ENCODE data around the gene HOXA9.

Gene HOXA9

GRCh38 chr7:27164367-27165088, 809 bp downstream of the HOXA9 start:
- TF ChIP-seq, protein P1, sequence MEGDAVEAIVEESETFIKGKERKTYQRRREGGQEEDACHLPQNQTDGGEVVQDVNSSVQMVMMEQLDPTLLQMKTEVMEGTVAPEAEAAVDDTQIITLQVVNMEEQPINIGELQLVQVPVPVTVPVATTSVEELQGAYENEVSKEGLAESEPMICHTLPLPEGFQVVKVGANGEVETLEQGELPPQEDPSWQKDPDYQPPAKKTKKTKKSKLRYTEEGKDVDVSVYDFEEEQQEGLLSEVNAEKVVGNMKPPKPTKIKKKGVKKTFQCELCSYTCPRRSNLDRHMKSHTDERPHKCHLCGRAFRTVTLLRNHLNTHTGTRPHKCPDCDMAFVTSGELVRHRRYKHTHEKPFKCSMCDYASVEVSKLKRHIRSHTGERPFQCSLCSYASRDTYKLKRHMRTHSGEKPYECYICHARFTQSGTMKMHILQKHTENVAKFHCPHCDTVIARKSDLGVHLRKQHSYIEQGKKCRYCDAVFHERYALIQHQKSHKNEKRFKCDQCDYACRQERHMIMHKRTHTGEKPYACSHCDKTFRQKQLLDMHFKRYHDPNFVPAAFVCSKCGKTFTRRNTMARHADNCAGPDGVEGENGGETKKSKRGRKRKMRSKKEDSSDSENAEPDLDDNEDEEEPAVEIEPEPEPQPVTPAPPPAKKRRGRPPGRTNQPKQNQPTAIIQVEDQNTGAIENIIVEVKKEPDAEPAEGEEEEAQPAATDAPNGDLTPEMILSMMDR (IDR thresholded peaks at IDR 0.05): no peak

DNA sequence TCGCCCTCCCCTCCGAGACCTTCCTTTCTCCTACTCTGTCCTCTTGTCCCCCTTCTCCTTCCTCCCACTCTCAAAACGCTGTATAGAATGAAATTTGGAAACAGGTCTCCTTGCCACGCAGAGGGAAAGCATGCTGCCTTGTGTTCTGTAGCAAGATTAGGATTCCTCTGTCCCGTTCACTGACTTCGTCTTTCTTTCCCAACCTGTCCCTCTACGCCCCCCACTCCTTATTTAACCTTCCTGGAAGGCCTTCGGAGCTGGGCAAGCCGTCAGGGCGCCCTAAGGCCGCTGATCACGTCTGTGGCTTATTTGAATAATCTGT, 1.3 kb downstream of the HOXA9 start:
- TF ChIP-seq, protein P1 (IDR thresholded peaks at IDR 0.05): no peak

- TF ChIP-seq, protein P1 (IDR thresholded peaks at IDR 0.05): no peak
Observed at GRCh38 chr7:27163288-27164044, 1.9 kb downstream of the HOXA9 start.

GRCh38 chr7:27162561-27163287, 2.6 kb downstream of the HOXA9 start:
- TF ChIP-seq, protein P1 (IDR thresholded peaks at IDR 0.05): no peak

DNA sequence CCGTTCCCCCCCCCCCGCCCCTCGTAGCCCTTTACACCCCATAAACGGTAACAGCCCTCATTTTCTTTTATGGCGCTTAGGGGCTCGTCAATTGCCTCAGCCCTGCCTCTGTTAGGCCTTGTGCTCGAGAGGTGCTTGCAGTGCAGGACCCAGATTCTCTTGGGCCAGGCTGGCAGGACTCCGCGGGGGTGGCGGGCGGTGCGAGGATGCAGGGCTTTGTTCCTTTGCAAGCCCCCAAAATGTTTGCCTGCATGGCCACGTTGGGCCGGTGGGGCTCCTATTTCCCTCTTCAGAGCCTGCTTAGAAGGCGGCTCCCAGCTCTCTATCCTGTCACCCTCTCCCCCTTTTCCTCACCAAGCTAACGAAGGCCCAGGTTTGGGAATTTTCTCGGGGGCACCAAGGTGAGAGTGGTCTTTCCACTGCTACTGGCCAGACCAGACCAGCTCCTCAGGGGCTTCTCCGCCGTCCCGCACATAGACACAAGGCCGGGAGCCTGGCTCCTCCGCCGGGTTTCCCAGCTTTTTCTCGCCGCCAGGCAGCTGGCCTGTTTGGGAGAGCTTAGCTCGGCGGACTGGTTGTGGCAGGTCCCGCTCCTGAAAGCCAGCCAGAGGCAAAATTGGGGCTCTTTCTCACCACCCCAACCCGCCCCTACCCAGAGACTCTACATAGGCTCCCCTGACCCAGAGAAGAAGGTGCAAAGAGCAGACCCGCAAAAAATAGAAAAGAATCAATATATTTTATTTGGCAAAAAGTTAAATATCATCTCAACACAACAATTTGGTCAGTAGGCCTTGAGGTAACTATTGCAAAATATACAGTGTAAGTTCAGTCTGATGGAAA, 3.4 kb downstream of the HOXA9 start:
- TF ChIP-seq, protein P1 (IDR thresholded peaks at IDR 0.05): no peak

GRCh38 chr7:27161214-27161720, 4.1 kb downstream of the HOXA9 start:
- TF ChIP-seq, protein P1 (IDR thresholded peaks at IDR 0.05): peak; percentile 29; the same call in 1 of the 2 replicates
